NCI-H1417 (cell line): ENCODE measurements around the gene ALDH3A1.
A peak's percentile ranks its signal among the peaks of the same experiment; 100 is the strongest.
"Not testable (repeated sequence)": the region's sequence is repeated elsewhere in the genome, so short reads cannot be mapped to it uniquely, and the experiment has no call there.

Experiments used
- DNase-seq, 3 experiments: peaks; one replicate each; lab custom pipeline; 2025; lab: John Stamatoyannopoulos, UW

Gene ALDH3A1

DNA sequence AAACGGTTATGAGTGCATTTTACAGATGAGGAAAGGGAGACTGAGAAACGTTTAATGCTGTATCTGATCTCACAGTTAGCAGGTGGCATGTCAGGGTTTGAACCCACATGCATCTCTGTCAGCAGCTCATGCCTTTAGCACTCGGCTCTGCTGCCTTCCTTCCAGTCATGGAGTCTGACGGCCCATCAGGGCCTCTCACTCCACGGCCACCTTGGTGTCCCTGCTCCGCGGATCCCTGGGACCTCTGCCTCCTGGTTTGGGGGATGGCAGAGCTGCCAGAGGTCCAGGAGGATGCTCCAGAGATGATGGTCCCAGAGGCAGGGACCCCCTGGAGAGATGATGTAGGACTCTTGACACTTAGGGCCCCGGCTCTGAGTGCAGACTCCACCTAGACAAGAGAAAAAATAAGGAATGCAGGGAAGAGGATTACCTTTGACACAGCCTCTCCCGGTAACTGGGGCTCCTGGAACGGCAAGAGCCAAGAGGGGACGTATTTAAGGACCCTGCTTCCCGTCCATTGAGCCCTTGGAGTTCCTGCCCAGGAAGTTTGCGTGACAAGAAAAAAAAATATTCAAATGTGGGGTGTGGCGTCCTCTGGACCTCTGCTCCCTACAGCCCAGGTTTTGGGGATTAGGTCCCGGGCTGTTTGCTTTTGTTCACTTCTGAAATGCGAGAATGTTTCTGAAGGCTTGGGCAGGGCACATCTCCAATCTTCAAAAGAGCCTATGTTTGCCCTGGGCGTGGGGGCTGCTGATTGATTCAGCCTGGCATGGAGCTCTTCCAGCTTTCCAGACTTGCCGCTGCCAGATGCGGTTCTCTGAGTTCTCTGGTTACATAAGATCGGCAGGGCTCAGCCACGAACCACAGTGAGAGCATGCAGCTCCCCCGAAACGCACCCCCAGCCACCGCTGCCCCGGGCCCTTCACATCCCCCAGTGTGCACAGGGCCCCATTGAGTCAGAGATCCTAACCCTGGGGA, at the start of gene ALDH3A1:
Gene ALDH3A1, minus strand, starts transcription at position 470 of the 978 bp plus-strand sequence. CDS start 3,169 bp downstream, outside the sequence.
- DNase-seq: no peak

DNA sequence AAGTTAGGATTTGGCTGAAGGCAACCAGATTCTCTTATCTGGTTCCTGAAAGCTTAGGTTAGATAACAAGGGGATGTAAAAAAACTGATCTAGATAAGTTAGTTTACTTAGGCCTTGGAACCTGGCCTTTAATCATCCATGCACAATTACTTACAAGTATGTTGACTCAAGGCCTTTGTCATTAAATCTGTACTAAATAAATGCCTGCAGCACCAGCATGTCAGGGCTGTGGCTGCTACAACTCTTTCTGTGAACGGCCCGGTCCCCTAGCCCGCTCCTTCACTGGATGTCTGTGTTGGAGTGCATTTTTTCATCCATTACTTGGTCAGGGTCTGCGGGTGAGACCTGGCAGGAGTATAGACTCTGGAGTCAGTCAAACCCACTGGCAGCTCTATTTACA, 48.4 kb upstream of the ALDH3A1 start:
- DNase-seq: no peak

GRCh38 chr17:19791918-19792550, 43.9 kb upstream of the ALDH3A1 start:
- DNase-seq: no peak

DNA sequence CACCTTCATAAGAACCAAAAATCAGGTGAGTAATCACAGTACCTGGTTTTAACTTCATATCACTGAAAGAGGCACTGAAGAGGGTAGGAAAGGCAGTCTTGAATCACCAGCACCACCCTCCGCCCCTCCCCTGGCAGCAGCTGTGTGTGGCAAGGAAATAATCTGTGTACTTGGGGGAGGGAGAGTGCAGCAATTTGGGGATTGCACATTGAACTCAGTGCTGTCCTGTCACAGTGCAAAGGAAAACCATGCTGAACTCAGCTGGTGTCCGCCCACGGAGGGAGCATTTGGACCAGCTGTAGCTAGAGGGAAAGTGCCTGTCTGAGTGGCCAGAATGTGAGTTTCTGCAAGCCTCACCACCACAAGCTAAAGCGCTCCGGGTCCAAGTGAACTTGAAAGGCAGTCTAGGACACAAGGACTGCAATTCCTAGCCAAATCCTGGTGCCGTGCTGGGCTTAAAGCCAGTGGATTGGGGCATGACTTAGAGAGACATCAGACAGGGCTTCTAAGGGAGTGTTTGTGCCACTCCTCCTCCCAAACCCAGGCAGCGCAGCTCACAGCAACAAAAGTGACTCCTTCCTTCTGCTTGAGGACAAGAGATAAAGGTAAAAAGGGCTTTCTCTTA, 39.7 kb upstream of the ALDH3A1 start:
- DNase-seq: no peak

GRCh38 chr17:19785854-19786253, 37.8 kb upstream of the ALDH3A1 start:
- DNase-seq: no peak

DNA sequence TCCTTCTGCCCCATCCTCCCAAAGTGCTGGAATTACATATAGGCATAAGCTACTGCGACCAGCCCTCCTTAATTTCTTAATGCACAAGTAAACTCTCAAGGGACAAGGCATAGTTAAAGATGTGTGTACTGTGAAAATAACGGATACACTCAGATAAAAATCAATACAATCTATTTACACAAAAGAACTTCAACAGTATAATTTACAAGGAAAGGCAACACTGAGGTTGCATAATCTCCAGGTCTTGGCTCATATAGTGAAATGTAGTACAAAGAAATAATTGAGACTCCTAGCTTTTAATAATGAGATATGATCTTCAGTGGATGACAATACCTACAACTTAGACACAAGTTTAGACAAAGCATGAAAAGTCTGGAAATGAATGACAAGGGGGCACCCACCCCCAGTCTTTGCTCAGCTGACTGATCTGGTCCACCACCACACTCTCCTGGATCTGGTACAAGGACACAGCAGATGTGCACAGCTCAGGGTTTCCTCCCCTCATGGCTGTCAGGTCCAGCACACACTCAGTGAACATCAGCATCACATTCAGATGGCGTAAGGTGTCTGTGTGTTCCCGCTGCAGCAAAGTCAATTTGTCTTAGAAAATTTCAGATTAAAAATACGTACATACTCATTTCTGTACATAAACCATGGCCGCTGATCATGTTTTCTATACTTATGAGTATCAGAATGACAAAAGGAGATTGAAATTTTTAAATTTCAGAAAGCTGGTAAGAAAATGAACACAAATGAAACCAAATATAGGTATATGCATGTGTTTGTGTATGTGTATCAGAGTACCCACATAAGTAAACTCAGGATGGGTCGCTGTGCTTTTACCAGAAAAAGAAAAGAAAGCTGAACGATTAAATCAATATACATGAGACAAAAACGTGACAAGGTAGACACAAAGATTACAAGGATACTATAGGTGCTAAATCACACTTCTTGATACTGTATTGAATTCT, 33.7 kb upstream of the ALDH3A1 start:
- no peak for DNase-seq

GRCh38 chr17:19780846-19781245, 32.7 kb upstream of the ALDH3A1 start:
- no peak for DNase-seq

DNA sequence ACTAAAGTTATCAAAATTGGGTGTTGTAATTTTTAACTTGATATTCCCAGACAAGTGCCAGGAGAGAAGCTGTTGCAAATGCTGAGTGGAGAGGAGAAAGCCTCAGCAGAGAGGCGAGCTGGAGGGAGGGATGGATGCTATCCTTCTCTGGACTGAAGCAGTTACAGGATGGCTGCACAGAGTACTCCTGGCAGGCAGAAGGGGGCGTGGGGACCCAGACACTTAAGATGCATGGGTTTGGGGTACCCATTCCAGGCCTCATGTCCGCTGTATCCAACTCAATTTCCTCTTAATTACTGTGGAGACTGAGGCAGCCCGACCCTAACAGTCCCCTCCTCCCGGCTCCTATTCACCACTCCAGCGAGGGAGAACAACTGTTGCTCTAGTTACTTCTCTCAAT, 25.4 kb upstream of the ALDH3A1 start:
- no peak for DNase-seq

DNA sequence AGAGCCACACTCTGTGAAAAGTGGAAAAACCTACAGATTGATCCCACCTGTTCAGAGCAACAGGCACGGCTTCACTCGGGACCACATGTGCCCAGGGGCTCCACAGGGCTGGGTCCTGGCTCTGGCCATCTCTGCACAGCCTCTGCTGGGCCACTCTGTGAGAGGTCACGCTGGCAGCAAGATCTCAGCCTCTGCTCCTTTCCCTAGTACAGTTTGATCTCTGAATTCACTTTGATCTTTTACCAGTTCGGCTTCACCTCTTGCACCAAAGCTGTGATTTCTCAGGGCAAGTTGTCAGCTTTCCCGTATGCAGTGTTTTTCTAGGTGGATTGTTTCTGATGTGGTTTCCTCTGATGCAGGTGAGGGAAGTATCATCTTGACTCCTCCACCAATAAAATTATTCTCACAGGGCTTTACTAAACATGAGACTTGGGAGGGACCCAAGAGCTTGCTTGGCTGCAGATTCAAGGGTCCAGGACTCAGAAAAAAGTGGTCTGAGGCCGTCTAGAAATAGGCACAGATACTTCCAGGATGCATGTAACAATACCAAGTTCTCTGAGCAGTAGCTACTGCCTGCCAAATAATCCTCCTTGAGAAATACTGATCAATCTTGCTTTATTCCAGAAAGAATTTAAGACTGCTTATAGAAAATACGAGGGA, 24.0 kb upstream of the ALDH3A1 start:
- no peak for DNase-seq

- no peak for DNase-seq
These were observed 23.1 kb upstream of the ALDH3A1 start for GRCh38 chr17:19770985-19771735.

- no peak for DNase-seq
These were observed 22.0 kb upstream of the ALDH3A1 start for GRCh38 chr17:19769946-19770652.

GRCh38 chr17:19768046-19768782, 20.1 kb upstream of the ALDH3A1 start:
- DNase-seq: no peak

- DNase-seq: peak; percentile 26 to 65 (median 48)
These were observed 18.5 kb upstream of the ALDH3A1 start for GRCh38 chr17:19766421-19767270.

DNA sequence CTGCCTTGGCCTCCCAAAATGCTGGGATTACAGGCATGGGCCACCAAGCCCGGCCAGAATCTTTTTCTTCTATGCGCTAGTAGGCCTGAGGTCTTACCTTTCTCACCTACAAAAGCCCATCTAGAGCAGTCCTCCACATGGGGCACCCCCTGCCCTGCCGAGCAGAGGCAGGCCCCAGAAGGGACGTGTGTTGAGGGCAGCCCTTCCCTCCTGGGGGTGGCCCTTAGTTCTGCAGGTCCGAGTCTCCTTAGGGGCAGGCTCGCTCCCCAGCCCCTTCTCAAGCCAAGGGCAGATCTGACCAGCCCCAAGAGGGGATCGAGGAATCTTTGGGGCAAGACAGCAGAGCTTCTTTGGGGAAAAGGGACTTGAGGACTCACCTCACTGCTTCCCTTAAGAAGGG, 17.9 kb upstream of the ALDH3A1 start:
- no peak for DNase-seq

- DNase-seq: not testable (repeated sequence)
These were observed 15.9 kb upstream of the ALDH3A1 start for GRCh38 chr17:19763991-19764390.

DNA sequence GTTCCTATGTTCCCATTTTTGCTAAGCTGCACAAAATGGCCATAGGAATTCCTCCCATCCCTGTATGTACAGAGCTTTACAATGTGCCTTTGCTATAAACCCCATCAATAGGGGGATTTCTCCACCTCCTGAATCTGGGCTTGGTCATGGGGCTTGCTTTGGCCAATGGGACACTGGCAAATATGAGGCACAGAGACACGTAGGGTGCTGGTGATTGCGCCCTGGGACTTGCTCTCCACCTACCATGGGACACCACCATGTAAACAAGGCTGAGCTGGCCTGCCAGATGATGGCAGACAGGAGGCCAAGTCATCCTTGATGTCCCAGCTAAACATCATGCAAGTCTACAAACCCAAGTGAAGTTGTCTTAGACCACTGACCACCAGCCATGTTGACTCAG, 15.3 kb upstream of the ALDH3A1 start:
- no peak for DNase-seq

DNA sequence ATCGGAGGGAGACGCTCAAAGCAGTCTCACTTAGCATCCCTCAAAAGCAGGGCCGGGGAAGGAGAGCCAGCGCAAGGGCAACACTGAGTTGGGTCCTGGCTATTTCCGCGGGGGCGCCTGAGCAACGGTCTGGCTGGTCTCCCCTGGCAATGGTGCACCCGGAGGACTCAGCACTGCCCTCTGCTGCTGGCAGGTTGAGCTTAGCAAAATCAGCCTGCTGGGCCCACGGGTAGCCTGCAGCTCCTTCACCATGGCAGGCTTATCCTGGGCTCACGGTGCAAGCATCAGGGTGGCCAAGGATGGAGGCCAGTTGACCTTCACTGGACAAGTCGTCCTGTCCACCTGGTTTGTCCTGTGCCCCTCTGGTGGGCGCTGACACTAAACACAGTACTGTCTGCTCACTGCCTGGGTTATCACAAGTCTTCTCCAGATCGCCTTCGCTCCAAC, 14.4 kb upstream of the ALDH3A1 start:
- peak; percentile 23 to 63 (median 25) for DNase-seq

GRCh38 chr17:19760746-19761145, 12.6 kb upstream of the ALDH3A1 start:
- DNase-seq: no peak
